K562 (cell line): Measurements from ENCODE around the gene ATOH8. TPM values are rescaled to one million over a fixed set of nuclear protein-coding genes. Genes with fewer than 3 reads are reported as not detected.

Source experiments
- ATAC-seq: fragments of 200-7000 bp; cut with Tn5 transposase; 3 replicates; pipeline ENCODE4 v1.9.1; 2020; ENCODE audit warnings: moderate library complexity
- BruUV-seq: library from RNA; stranded (reverse); fragments of 400-500 nt; replicated peaks from 2 replicates; lab custom pipeline; 2021; lab: Mats Ljungman, UMichigan
- CTCF ChIA-PET: fragments of 300-600 bp; formaldehyde crosslinking; extraction: SDS; loops from one replicate; lab custom pipeline; 2021; ENCODE audit warnings: low intra/inter-chr PET ratio; lab: Yijun Ruan, JAX
- POLR2A ChIA-PET: fragments of 300-600, 350-650 bp; sonication (Branson Sonifier 250); formaldehyde crosslinking; extraction: SDS; loops from one replicate; lab custom pipeline; 2021; ENCODE audit warnings: antibody characterized with exemption, inconsistent platforms; lab: Yijun Ruan, JAX
- DNase-seq, 4 experiments: peaks; one replicate each; pipeline versions ENCODE4 v3.0.0 to v3.0.0-alpha.2; 2011 to 2018; ENCODE audit warnings: low spot score in 3 of 4, mixed read lengths in 3 of 4; ENCODE audit errors: extremely low read depth in 1 of 4
- FAIRE-seq: peaks from 2 replicates; lab custom pipeline; 2011; peaks lifted over from hg19 to GRCh38; lab: Jason Lieb, UNC
- H2AFZ ChIP-seq: 2 replicates; pipeline ENCODE4 v1.6.0; 2011; ENCODE audit warnings: low read depth, low read length, control low read depth, inconsistent platforms
- H3K27ac ChIP-seq: fragments of 200-600 bp; 3 replicates; pipeline ENCODE4 v1.8.0; 2011; ENCODE audit warnings: low read depth, mild to moderate bottlenecking, control low read depth, inconsistent platforms, low read length, moderate library complexity, mixed read lengths; ENCODE audit errors: extremely low read depth
- H3K27me3 ChIP-seq, 2 experiments: fragments of 300-600 bp in 1 of 2; 2 replicates in 1 of 2; 3 replicates in 1 of 2; pipeline versions ENCODE4 v1.6.0 to v1.8.0; 2011; ENCODE audit warnings: inconsistent platforms in 2 of 2, low read length in 2 of 2, mild to moderate bottlenecking in 1 of 2, mixed read lengths in 1 of 2, moderate library complexity in 1 of 2; ENCODE audit not compliant: control insufficient read depth in 2 of 2, insufficient read depth in 2 of 2
- H3K36me3 ChIP-seq: fragments of 300-600 bp; 3 replicates; pipeline ENCODE4 v1.8.0; 2011; ENCODE audit warnings: mild to moderate bottlenecking, low read length, inconsistent platforms; ENCODE audit not compliant: control insufficient read depth, insufficient read depth
- H3K4me1 ChIP-seq, 2 experiments: fragments of 200-600 bp in 1 of 2; replicated peaks in 1 of 2; 2 replicates in 1 of 2; 3 replicates in 1 of 2; pipeline versions ENCODE4 v1.5.1 to v1.8.0; 2011; ENCODE audit warnings: inconsistent platforms in 2 of 2, low read length in 2 of 2, mild to moderate bottlenecking in 1 of 2, mixed read lengths in 1 of 2, moderate library complexity in 1 of 2; ENCODE audit not compliant: control insufficient read depth in 2 of 2, insufficient read depth in 2 of 2
- H3K4me2 ChIP-seq: 2 replicates; pipeline ENCODE4 v1.6.1; 2011; ENCODE audit warnings: low read length, control low read depth, inconsistent platforms, mixed read lengths; ENCODE audit not compliant: insufficient read depth
- H3K4me3 ChIP-seq: fragments of 200-600 bp; sonication (generic), shearing (Covaris generic); 2 replicates; pipeline ENCODE4 v1.5.1; 2016; ENCODE audit warnings: control low read depth, inconsistent platforms
- H3K79me2 ChIP-seq: fragments of 200-600 bp; 3 replicates; pipeline ENCODE4 v1.8.0; 2011; ENCODE audit warnings: low read length, inconsistent platforms; ENCODE audit not compliant: control insufficient read depth, insufficient read depth
- H3K9ac ChIP-seq, 2 experiments: 2 replicates each; pipeline versions ENCODE4 v1.6.0 to v1.6.1; 2011; ENCODE audit warnings: low read depth in 2 of 2, low read length in 2 of 2, control low read depth in 1 of 2, inconsistent platforms in 1 of 2, mild to moderate bottlenecking in 1 of 2, mixed read lengths in 1 of 2; ENCODE audit not compliant: insufficient read depth in 1 of 2
- H3K9me1 ChIP-seq: one replicate; pipeline ENCODE4 v1.6.0; 2011; ENCODE audit warnings: inconsistent platforms, mild to moderate bottlenecking, low read length, moderate library complexity; ENCODE audit not compliant: control insufficient read depth, insufficient read depth
- H3K9me3 ChIP-seq: replicated peaks from 2 replicates; pipeline ENCODE4 v1.5.1; 2011; ENCODE audit warnings: low read depth, low read length, inconsistent platforms; ENCODE audit not compliant: control insufficient read depth, insufficient read depth
- H4K20me1 ChIP-seq: replicated peaks from 2 replicates; pipeline ENCODE4 v1.6.1; 2011; ENCODE audit warnings: low read length, inconsistent platforms, mixed read lengths; ENCODE audit not compliant: control insufficient read depth, insufficient read depth
- BMI1 ChIP-seq: fragments of 150-350 bp; IDR thresholded peaks from 2 replicates; pipeline ENCODE4 v1.6.1; 2014; ENCODE audit warnings: low read length
- THRA ChIP-seq: fragments of 450-650 bp; IDR thresholded peaks from 2 replicates; pipeline ENCODE4 v1.6.1; 2017; ENCODE audit warnings: mild to moderate bottlenecking, moderate library complexity
- THRB ChIP-seq: fragments of 450-650 bp; formaldehyde crosslinking; conservative IDR thresholded peaks from 2 replicates; pipeline ENCODE4 v1.4.0; 2022; ENCODE audit warnings: mild to moderate bottlenecking, missing genetic modification characterization
- VEZF1 ChIP-seq: fragments of 200-800 bp; sonication (Bioruptor generic); IDR thresholded peaks from 2 replicates; pipeline ENCODE4 v1.6.1; 2017; ENCODE audit warnings: missing genetic modification characterization, missing compliant biosample characterization
- ZNF639 ChIP-seq, 2 experiments: fragments of 200-800 bp in 1 of 2; sonication (Bioruptor generic) in 1 of 2; sonication (generic) in 1 of 2; formaldehyde crosslinking in 1 of 2; IDR thresholded peaks in 1 of 2; conservative IDR thresholded peaks in 1 of 2; 2 replicates each; pipeline versions ENCODE4 v1.5.0 to v1.6.1; 2016 to 2020; ENCODE audit warnings: missing compliant biosample characterization in 1 of 2, missing genetic modification characterization in 1 of 2, missing genetic modification reagents in 1 of 2
- WGBS: fragments of 100-300 bp; shearing (Covaris generic); methylation state at CpG from one replicate; pipeline ENCODE4 v1.1.6; 2016; ENCODE audit warnings: low coverage, mixed read lengths; ENCODE audit not compliant: insufficient coverage; ENCODE audit errors: missing lambda C conversion rate; 5-methylcytosine and 5-hydroxymethylcytosine counted together
- in situ Hi-C: fragments of 300-500 bp; cut with MboI; formaldehyde crosslinking; loops from 4 replicates; pipeline ENCODE4 v1.15.0; 2018; ENCODE audit warnings: inconsistent platforms, mixed read lengths
- intact Hi-C: fragments of 100-400 bp; cut with micrococcal nuclease; formaldehyde crosslinking; loops from 2 replicates; pipeline ENCODE4 v1.14.2; 2022
- polyA plus RNA-seq, 8 experiments: library from polyadenylated mRNA; depleted of rRNA in 4 of 8; stranded (reverse) in 5 of 8; unstranded in 3 of 8; fragments of >200 nt; fragmentation: Nextera tagmentation in 2 of 8; fragmentation: Illumina TruSeq in 1 of 8; extraction: Ambion mirVana in 2 of 8; extraction: Trizol in 1 of 8; gene quantifications; 2 replicates each; pipeline versions ENCODE4 v1.2.1 to v1.2.3, GENCODE V29; 2011 to 2014; ENCODE audit warnings: inconsistent platforms in 1 of 8, missing spikeins in 1 of 8
- total RNA-seq, 7 experiments: library from RNA; depleted of rRNA in 6 of 7; stranded (reverse); fragments of >200 nt in 6 of 7; fragmentation: Illumina TruSeq in 2 of 7; extraction: Trizol in 2 of 7; gene quantifications; 2 replicates each; pipeline versions ENCODE4 v1.2.1 to v1.2.3, GENCODE V29; 2011 to 2021; ENCODE audit warnings: low replicate concordance in 1 of 7

ATOH8 gene
- total and polyA plus RNA-seq, 9 of the 15 experiments (the other 6 are each of a cell fraction or from before 2014, with no cell fraction given): not detected

- TF ChIP-seq VEZF1 (CRISPR knock-in tag): peak; percentile 82
Measured at GRCh38 chr2:85743304-85743978, 10.3 kb upstream of the ATOH8 start (continued).

GRCh38 chr2:85744055-85744454 lies 9.7 kb upstream of the ATOH8 start:
- Histone ChIP-seq H3K4me2 (no peak overlapping the region), H3K4me3 (no peak overlapping the region), H4K20me1 (0 out of 2 replicates have a peak, but pooled peaks cover 3% of the 10 kb centered on the region), H3K9me3 (no peaks in the 10 kb centered on the region), H2AFZ (no peak overlapping the region), H3K36me3 (no peaks in the 10 kb centered on the region), H3K27ac (no peak overlapping the region), H3K79me2 (no peaks in the 10 kb centered on the region), H3K4me1 (peaks cover 0 to 2% of the 10 kb centered on the region in 2 experiments; a peak in 1 of 5 replicates), H3K9ac (no peak overlapping the region), H3K27me3 (peaks cover 54 to 81% of the 10 kb centered on the region in 2 experiments), H3K9me1 (no peaks in the 10 kb centered on the region)
- intact Hi-C loops (no loop called here), in situ Hi-C loops (no loop called here)
- DNase-seq (no peak), FAIRE-seq (no peak), ATAC-seq (no peak)
- no TSS peak for BruUV-seq
- WGBS: 0% methylated on average over 4 of the region's 4 CpGs
- TF ChIP-seq ZNF639 (CRISPR knock-in tag; conservative IDR thresholded peaks at IDR 0.05 in 1 of 2, IDR thresholded peaks at IDR 0.05 in 1 of 2): no peak
- TF ChIP-seq THRA: no peak
- 0 out of 2 replicates have a peak, but pooled peaks have one; percentile 39 for TF ChIP-seq THRB (CRISPR knock-in tag)
- TF ChIP-seq BMI1: no peak
- CTCF ChIA-PET: no interaction called here
- POLR2A ChIA-PET: interaction anchor here (1.4 kb wide), 1 partner anchor 12 kb away, joined by 3 read pairs; no protein-coding TSS in a partner anchor
